ENCODE data around the gene AVPI1. TPM values are rescaled to one million over a fixed set of nuclear protein-coding genes. Genes with fewer than 3 reads are reported as not detected.

AVPI1 gene
- total and polyA plus RNA-seq, 2 experiments from 2014 or later: 7.4 to 7.6 TPM

GRCh38 chr10:97628228-97628627 lies 58.8 kb downstream of the AVPI1 start (continued):
- no peak for TF ChIP-seq REST (IDR thresholded peaks at IDR 0.05; ENCODE audit: unreplicated experiment)

GRCh38 chr10:97627731-97628130 lies 59.3 kb downstream of the AVPI1 start:
- Histone ChIP-seq H2AFZ (no peak overlapping the region), H3K27me3 (ENCODE audit: insufficient read depth) (no peaks in the 10 kb centered on the region), H3K4me3 (no peak overlapping the region), H3K4me1 (ENCODE audit: insufficient read depth) (0 out of 2 replicates have a peak, but pooled peaks cover 3% of the 10 kb centered on the region), H3K9me2 (ENCODE audit: insufficient read depth) (no peaks in the 10 kb centered on the region), H3F3A (replicated peaks; ENCODE audit: low read depth) (no peaks in the 10 kb centered on the region), H4K20me1 (replicated peaks; ENCODE audit: insufficient read depth) (peaks cover 4% of the 10 kb centered on the region), H3K79me2 (replicated peaks; ENCODE audit: insufficient read depth) (peaks cover 26% of the 10 kb centered on the region), H3K36me3 (ENCODE audit: insufficient read depth) (no peaks in the 10 kb centered on the region), H3K27ac (ENCODE audit: low read depth) (no peak overlapping the region), H3K4me2 (no peak overlapping the region)
- ATAC-seq (no peak), DNase-seq (ENCODE audit: low spot score) (no peak)
- no peaks in the 10 kb centered on the region for H3K9me3 Mint-ChIP-seq
- H3K36me3 Mint-ChIP-seq (ENCODE audit: low read depth): no peaks in the 10 kb centered on the region
- no peak overlapping the region for H3K27ac Mint-ChIP-seq
- H3K4me3 Mint-ChIP-seq: no peak overlapping the region
- H3K27me3 Mint-ChIP-seq (ENCODE audit: insufficient read depth, low read depth, poor library complexity): peaks cover 4% of the 10 kb centered on the region
- H3K4me1 Mint-ChIP-seq: peaks cover 2% of the 10 kb centered on the region; the same call in 1 of the 3 replicates
- no peak for TF ChIP-seq JUNB (IDR thresholded peaks at IDR 0.05; ENCODE audit: unreplicated experiment)
- TF ChIP-seq ZNF331 (CRISPR knock-in tag; IDR thresholded peaks at IDR 0.05; ENCODE audit: low read depth): no peak
- no peak for TF ChIP-seq ZNF462 (CRISPR knock-in tag; IDR thresholded peaks at IDR 0.05)
- no peak for TF ChIP-seq ZNF114 (CRISPR knock-in tag; IDR thresholded peaks at IDR 0.05)
- no peak for TF ChIP-seq ETS1 (IDR thresholded peaks at IDR 0.05)
- TF ChIP-seq CREB1 (CRISPR knock-in tag; IDR thresholded peaks at IDR 0.05; ENCODE audit: low read depth): no peak
- no peak for TF ChIP-seq CTCF (conservative IDR thresholded peaks at IDR 0.05; ENCODE audit: low read depth in 2 of 2)
- no peak for TF ChIP-seq EZH2 (IDR thresholded peaks at IDR 0.05; ENCODE audit: low read depth, unreplicated experiment)
- no peak for TF ChIP-seq NANOG (IDR thresholded peaks at IDR 0.05; ENCODE audit: borderline replicate concordance)
- no peak for TF ChIP-seq EZH2phosphoT487 (IDR thresholded peaks at IDR 0.05; ENCODE audit: unreplicated experiment)
- no peak for TF ChIP-seq STAT1 (IDR thresholded peaks at IDR 0.05; ENCODE audit: unreplicated experiment)

All from GM23338 (cell line).